Measurements from ENCODE around the gene ZNF217.

DNA sequence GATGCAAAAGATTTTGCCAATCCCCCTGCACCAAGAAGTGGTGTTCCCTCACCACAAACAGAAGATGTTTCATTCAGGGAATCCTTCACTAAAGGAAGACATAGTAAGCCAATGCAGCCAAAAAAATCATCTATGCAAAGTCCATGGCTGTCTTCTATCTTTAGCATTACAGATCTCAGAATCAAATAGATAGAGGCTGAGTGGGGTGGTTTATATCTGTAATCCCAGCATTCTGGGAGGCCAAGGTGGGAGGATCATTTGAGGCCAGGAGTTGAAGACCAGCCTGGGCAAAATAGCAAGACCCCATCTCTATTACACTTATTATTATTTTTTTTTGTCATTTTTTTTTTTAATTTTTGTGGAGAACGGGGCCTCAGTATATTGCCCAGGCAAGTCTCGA is 32.9 kb upstream of the ZNF217 start:
- TF ChIP-seq, protein P1, sequence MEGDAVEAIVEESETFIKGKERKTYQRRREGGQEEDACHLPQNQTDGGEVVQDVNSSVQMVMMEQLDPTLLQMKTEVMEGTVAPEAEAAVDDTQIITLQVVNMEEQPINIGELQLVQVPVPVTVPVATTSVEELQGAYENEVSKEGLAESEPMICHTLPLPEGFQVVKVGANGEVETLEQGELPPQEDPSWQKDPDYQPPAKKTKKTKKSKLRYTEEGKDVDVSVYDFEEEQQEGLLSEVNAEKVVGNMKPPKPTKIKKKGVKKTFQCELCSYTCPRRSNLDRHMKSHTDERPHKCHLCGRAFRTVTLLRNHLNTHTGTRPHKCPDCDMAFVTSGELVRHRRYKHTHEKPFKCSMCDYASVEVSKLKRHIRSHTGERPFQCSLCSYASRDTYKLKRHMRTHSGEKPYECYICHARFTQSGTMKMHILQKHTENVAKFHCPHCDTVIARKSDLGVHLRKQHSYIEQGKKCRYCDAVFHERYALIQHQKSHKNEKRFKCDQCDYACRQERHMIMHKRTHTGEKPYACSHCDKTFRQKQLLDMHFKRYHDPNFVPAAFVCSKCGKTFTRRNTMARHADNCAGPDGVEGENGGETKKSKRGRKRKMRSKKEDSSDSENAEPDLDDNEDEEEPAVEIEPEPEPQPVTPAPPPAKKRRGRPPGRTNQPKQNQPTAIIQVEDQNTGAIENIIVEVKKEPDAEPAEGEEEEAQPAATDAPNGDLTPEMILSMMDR (IDR thresholded peaks at IDR 0.05 in 2 of 3, conservative IDR thresholded peaks at IDR 0.05 in 1 of 3; ENCODE audit: borderline replicate concordance in 1 of 3, insufficient read depth in 1 of 3, low read depth in 2 of 3, low read length in 2 of 3) = no peak
- TF ChIP-seq SP1 (IDR thresholded peaks at IDR 0.05; ENCODE audit: low read depth) (no peak), POLR2A (IDR thresholded peaks at IDR 0.05; ENCODE audit: borderline replicate concordance, extremely low read depth, insufficient read depth, insufficient read length) (no peak)
- TF ChIP-seq, protein P2, sequence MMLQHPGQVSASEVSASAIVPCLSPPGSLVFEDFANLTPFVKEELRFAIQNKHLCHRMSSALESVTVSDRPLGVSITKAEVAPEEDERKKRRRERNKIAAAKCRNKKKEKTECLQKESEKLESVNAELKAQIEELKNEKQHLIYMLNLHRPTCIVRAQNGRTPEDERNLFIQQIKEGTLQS (IDR thresholded peaks at IDR 0.05) = no peak
- TF ChIP-seq, protein P3, sequence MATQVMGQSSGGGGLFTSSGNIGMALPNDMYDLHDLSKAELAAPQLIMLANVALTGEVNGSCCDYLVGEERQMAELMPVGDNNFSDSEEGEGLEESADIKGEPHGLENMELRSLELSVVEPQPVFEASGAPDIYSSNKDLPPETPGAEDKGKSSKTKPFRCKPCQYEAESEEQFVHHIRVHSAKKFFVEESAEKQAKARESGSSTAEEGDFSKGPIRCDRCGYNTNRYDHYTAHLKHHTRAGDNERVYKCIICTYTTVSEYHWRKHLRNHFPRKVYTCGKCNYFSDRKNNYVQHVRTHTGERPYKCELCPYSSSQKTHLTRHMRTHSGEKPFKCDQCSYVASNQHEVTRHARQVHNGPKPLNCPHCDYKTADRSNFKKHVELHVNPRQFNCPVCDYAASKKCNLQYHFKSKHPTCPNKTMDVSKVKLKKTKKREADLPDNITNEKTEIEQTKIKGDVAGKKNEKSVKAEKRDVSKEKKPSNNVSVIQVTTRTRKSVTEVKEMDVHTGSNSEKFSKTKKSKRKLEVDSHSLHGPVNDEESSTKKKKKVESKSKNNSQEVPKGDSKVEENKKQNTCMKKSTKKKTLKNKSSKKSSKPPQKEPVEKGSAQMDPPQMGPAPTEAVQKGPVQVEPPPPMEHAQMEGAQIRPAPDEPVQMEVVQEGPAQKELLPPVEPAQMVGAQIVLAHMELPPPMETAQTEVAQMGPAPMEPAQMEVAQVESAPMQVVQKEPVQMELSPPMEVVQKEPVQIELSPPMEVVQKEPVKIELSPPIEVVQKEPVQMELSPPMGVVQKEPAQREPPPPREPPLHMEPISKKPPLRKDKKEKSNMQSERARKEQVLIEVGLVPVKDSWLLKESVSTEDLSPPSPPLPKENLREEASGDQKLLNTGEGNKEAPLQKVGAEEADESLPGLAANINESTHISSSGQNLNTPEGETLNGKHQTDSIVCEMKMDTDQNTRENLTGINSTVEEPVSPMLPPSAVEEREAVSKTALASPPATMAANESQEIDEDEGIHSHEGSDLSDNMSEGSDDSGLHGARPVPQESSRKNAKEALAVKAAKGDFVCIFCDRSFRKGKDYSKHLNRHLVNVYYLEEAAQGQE (IDR thresholded peaks at IDR 0.05; ENCODE audit: low read depth) = no peak
- TF ChIP-seq, protein P4, sequence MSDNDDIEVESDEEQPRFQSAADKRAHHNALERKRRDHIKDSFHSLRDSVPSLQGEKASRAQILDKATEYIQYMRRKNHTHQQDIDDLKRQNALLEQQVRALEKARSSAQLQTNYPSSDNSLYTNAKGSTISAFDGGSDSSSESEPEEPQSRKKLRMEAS (IDR thresholded peaks at IDR 0.05) = no peak
